ENCODE data around the gene MREG. TPM values are rescaled to one million over a fixed set of nuclear protein-coding genes. Genes with fewer than 3 reads are reported as not detected.

MREG gene
- total and polyA plus RNA-seq, 2 experiments from 2014 or later, result 19.4 to 25.3 TPM

DNA sequence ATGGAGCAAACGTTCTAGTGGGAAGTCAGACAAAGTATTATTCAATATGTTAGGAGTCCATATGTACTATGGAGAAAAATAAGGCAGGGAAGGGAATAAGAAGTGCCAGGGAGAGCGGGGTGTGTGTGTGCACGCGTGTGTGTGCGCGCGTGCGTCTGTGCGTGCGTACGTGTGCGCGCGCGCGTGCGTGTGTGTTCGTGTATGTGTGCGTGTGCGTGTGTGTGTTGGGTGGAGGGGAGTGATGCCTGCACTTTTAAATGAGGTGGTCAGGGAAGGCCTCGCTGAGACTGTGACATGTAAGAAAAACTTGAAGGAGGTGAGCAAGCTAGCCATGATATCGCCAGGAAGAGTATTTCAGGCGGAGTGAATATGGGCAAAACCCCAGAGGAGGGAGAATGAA is 1.6 kb upstream of the MREG start:
- Mint-ChIP-seq H3K27ac (no peak overlapping the region), H3K27me3 (ENCODE audit: insufficient read depth, low read depth, poor library complexity) (peaks cover 6% of the 10 kb centered on the region), H3K36me3 (ENCODE audit: low read depth) (peaks cover 6% of the 10 kb centered on the region; the same call in 2 of the 3 replicates), H3K4me1 (peaks cover 16% of the 10 kb centered on the region; the same call in 2 of the 3 replicates), H3K4me3 (no peak overlapping the region), H3K9me3 (no peaks in the 10 kb centered on the region)
- H3K4me1 ChIP-seq (ENCODE audit: insufficient read depth), result peaks cover 17% of the 10 kb centered on the region
- ATAC-seq (no peak), DNase-seq (ENCODE audit: low spot score) (no peak)
- H3F3A ChIP-seq (replicated peaks; ENCODE audit: low read depth), result no peaks in the 10 kb centered on the region
- no peak overlapping the region for H2AFZ ChIP-seq
- peaks cover 27% of the 10 kb centered on the region for H3K79me2 ChIP-seq (replicated peaks; ENCODE audit: insufficient read depth)
- no peaks in the 10 kb centered on the region for H3K27me3 ChIP-seq (ENCODE audit: insufficient read depth)
- H4K20me1 ChIP-seq (replicated peaks; ENCODE audit: insufficient read depth), result no peaks in the 10 kb centered on the region
- no peak for TF ChIP-seq POLR2AphosphoS5 (IDR thresholded peaks at IDR 0.05; ENCODE audit: low read depth)
- no peak for TF ChIP-seq ETS1 (IDR thresholded peaks at IDR 0.05)
- TF ChIP-seq, protein P1, sequence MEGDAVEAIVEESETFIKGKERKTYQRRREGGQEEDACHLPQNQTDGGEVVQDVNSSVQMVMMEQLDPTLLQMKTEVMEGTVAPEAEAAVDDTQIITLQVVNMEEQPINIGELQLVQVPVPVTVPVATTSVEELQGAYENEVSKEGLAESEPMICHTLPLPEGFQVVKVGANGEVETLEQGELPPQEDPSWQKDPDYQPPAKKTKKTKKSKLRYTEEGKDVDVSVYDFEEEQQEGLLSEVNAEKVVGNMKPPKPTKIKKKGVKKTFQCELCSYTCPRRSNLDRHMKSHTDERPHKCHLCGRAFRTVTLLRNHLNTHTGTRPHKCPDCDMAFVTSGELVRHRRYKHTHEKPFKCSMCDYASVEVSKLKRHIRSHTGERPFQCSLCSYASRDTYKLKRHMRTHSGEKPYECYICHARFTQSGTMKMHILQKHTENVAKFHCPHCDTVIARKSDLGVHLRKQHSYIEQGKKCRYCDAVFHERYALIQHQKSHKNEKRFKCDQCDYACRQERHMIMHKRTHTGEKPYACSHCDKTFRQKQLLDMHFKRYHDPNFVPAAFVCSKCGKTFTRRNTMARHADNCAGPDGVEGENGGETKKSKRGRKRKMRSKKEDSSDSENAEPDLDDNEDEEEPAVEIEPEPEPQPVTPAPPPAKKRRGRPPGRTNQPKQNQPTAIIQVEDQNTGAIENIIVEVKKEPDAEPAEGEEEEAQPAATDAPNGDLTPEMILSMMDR (conservative IDR thresholded peaks at IDR 0.05; ENCODE audit: low read depth in 2 of 2), result no peak
- no peak for TF ChIP-seq CREB1 (CRISPR knock-in tag; IDR thresholded peaks at IDR 0.05; ENCODE audit: low read depth)
- no peak for TF ChIP-seq EZH2 (IDR thresholded peaks at IDR 0.05; ENCODE audit: low read depth, unreplicated experiment)
- no peak for TF ChIP-seq ZNF114 (CRISPR knock-in tag; IDR thresholded peaks at IDR 0.05)
- TF ChIP-seq JUNB (IDR thresholded peaks at IDR 0.05; ENCODE audit: unreplicated experiment), result no peak
- TF ChIP-seq, protein P2, sequence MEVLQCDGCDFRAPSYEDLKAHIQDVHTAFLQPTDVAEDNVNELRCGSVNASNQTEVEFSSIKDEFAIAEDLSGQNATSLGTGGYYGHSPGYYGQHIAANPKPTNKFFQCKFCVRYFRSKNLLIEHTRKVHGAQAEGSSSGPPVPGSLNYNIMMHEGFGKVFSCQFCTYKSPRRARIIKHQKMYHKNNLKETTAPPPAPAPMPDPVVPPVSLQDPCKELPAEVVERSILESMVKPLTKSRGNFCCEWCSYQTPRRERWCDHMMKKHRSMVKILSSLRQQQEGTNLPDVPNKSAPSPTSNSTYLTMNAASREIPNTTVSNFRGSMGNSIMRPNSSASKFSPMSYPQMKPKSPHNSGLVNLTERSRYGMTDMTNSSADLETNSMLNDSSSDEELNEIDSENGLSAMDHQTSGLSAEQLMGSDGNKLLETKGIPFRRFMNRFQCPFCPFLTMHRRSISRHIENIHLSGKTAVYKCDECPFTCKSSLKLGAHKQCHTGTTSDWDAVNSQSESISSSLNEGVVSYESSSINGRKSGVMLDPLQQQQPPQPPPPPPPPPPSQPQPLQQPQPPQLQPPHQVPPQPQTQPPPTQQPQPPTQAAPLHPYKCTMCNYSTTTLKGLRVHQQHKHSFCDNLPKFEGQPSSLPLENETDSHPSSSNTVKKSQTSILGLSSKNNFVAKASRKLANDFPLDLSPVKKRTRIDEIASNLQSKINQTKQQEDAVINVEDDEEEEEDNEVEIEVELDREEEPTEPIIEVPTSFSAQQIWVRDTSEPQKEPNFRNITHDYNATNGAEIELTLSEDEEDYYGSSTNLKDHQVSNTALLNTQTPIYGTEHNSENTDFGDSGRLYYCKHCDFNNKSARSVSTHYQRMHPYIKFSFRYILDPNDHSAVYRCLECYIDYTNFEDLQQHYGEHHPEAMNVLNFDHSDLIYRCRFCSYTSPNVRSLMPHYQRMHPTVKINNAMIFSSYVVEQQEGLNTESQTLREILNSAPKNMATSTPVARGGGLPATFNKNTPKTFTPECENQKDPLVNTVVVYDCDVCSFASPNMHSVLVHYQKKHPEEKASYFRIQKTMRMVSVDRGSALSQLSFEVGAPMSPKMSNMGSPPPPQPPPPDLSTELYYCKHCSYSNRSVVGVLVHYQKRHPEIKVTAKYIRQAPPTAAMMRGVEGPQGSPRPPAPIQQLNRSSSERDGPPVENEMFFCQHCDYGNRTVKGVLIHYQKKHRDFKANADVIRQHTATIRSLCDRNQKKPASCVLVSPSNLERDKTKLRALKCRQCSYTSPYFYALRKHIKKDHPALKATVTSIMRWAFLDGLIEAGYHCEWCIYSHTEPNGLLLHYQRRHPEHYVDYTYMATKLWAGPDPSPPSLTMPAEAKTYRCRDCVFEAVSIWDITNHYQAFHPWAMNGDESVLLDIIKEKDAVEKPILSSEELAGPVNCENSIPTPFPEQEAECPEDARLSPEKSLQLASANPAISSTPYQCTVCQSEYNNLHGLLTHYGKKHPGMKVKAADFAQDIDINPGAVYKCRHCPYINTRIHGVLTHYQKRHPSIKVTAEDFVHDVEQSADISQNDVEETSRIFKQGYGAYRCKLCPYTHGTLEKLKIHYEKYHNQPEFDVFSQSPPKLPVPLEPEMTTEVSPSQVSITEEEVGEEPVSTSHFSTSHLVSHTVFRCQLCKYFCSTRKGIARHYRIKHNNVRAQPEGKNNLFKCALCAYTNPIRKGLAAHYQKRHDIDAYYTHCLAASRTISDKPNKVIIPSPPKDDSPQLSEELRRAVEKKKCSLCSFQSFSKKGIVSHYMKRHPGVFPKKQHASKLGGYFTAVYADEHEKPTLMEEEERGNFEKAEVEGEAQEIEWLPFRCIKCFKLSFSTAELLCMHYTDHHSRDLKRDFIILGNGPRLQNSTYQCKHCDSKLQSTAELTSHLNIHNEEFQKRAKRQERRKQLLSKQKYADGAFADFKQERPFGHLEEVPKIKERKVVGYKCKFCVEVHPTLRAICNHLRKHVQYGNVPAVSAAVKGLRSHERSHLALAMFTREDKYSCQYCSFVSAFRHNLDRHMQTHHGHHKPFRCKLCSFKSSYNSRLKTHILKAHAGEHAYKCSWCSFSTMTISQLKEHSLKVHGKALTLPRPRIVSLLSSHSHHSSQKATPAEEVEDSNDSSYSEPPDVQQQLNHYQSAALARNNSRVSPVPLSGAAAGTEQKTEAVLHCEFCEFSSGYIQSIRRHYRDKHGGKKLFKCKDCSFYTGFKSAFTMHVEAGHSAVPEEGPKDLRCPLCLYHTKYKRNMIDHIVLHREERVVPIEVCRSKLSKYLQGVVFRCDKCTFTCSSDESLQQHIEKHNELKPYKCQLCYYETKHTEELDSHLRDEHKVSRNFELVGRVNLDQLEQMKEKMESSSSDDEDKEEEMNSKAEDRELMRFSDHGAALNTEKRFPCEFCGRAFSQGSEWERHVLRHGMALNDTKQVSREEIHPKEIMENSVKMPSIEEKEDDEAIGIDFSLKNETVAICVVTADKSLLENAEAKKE (CRISPR knock-in tag; IDR thresholded peaks at IDR 0.05), result no peak
- no peak for TF ChIP-seq EZH2phosphoT487 (IDR thresholded peaks at IDR 0.05; ENCODE audit: unreplicated experiment)
- no peak for TF ChIP-seq ZNF331 (CRISPR knock-in tag; IDR thresholded peaks at IDR 0.05; ENCODE audit: low read depth)
- TF ChIP-seq, protein P3, sequence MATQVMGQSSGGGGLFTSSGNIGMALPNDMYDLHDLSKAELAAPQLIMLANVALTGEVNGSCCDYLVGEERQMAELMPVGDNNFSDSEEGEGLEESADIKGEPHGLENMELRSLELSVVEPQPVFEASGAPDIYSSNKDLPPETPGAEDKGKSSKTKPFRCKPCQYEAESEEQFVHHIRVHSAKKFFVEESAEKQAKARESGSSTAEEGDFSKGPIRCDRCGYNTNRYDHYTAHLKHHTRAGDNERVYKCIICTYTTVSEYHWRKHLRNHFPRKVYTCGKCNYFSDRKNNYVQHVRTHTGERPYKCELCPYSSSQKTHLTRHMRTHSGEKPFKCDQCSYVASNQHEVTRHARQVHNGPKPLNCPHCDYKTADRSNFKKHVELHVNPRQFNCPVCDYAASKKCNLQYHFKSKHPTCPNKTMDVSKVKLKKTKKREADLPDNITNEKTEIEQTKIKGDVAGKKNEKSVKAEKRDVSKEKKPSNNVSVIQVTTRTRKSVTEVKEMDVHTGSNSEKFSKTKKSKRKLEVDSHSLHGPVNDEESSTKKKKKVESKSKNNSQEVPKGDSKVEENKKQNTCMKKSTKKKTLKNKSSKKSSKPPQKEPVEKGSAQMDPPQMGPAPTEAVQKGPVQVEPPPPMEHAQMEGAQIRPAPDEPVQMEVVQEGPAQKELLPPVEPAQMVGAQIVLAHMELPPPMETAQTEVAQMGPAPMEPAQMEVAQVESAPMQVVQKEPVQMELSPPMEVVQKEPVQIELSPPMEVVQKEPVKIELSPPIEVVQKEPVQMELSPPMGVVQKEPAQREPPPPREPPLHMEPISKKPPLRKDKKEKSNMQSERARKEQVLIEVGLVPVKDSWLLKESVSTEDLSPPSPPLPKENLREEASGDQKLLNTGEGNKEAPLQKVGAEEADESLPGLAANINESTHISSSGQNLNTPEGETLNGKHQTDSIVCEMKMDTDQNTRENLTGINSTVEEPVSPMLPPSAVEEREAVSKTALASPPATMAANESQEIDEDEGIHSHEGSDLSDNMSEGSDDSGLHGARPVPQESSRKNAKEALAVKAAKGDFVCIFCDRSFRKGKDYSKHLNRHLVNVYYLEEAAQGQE (IDR thresholded peaks at IDR 0.05; ENCODE audit: unreplicated experiment), result no peak
- no peak for TF ChIP-seq STAT1 (IDR thresholded peaks at IDR 0.05; ENCODE audit: unreplicated experiment)
- no peak for TF ChIP-seq NANOG (IDR thresholded peaks at IDR 0.05; ENCODE audit: borderline replicate concordance)
- no peak overlapping the region for H3K4me2 ChIP-seq
- peaks cover 5% of the 10 kb centered on the region; the same call in 1 of the 2 replicates for H3K9me2 ChIP-seq (ENCODE audit: insufficient read depth)
- H3K27ac ChIP-seq (ENCODE audit: low read depth), result no peak overlapping the region
- no peaks in the 10 kb centered on the region for H3K36me3 ChIP-seq (ENCODE audit: insufficient read depth)
- H3K4me3 ChIP-seq, result no peak overlapping the region

Data from GM23338 (cell line).